AG10803 (cell line): ENCODE results near the gene SORD.
"Not testable (repeated sequence)": the region's sequence is repeated elsewhere in the genome, so short reads cannot be mapped to it uniquely, and the experiment has no call there.

ENCODE experiments used
- DNase-seq: peaks from one replicate; pipeline ENCODE4 v3.0.0; 2010; ENCODE audit warnings: low read depth
- H3K4me3 ChIP-seq: 2 replicates; pipeline ENCODE4 v1.5.1; 2011; ENCODE audit warnings: mild to moderate bottlenecking, low read length, control low read depth
- CTCF ChIP-seq: conservative IDR thresholded peaks from 2 replicates; pipeline ENCODE4 v1.5.1; 2011; ENCODE audit warnings: mild to moderate bottlenecking, low read length, control low read depth, inconsistent platforms

Gene SORD

DNA sequence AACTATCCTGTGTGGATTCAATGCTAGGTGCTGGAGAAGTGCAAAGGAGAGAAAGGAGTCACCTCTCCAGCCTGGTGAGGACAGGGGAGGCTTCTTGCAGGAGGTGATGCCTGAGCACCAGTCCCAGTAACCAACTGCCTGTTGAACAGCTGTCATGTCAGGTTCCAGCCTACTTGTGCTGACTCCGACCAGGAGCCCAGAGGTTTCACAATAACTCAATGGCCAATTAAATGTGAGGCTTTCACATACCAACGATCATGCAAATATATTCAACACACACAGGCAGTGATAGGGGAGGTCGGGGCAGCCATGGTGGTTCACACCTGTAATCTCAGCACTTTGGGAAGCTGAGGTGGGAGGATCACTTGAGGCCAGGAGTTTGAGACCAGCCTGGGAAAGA is 7.7 kb downstream of the SORD start:
- no peak for DNase-seq
- no peak for TF ChIP-seq CTCF
- no peak overlapping the region for H3K4me3 ChIP-seq

- not testable (repeated sequence) for DNase-seq, H3K4me3 ChIP-seq
These were observed 8.6 kb downstream of the SORD start for GRCh38 chr15:45031522-45032028.

DNA sequence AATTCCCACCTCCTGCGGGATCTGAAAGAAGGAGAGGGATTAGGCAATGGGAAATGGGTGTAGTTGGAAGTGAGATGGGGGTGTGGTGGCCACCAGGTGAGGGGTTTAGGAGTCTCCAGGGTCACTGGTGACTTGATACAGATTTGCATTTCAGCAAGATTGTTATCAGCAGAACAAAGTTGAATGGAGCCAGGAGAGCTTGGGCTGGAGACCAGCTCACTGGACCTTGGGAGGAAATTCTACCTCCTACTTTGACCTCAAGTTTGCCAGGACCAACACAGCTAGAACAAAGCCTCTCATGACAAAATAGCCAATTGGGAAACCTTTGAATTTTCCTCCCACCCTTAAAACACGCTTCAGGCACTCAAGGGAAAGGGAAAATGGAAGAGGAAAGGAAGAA is 9.5 kb downstream of the SORD start:
- DNase-seq, H3K4me3 ChIP-seq: not testable (repeated sequence)

GRCh38 chr15:45034087-45034486 is 11.1 kb downstream of the SORD start:
- not testable (repeated sequence) for DNase-seq, H3K4me3 ChIP-seq

GRCh38 chr15:45034600-45035375 is 11.8 kb downstream of the SORD start:
- H3K4me3 ChIP-seq, DNase-seq: not testable (repeated sequence)

DNA sequence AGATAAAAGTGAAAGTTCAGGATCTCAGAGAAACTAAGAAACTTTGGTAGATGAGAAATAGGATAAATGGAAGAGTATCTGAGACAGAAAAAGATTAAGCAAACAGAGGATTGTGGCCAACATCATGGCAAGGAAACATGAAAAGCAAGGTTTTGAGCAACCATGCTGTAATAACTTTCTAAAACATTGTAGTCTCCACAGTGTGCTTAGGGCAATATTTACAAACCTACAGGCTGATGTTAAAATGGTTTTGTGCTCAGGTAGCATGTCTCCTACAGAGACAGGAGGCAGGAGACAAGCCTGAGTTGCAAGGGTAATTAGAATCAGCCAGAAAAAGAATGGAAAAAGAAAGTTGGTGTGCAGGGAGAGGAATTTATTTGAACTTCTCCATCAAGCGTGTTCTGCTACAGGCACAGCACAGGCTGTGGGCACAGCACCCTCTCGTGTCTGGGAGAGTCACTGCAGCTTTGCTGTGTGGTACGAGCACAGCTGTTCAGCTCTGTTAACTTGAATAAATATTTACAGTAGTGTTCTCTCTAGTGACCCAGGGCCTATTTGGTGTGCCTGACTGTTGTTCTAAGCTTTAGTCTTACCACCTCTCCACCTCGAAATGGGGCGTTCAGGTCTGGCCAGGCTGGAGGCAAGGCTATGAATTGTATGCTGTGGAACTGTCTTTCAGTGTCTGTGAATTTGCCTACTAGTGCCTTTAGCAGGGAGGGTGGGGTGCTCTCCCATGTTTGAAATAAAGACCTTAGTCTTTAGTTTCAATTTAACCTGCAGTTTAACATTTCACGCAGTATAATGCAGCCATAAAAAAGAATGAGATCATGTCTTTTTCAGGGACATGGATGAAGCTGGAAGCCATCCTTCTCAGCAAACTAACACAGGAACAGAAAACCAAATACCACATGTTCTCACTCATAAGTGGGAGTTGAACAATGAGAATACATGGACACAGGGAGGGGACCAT is 14.1 kb downstream of the SORD start:
- H3K4me3 ChIP-seq, result not testable (repeated sequence)
- DNase-seq, result peak; percentile 61
- TF ChIP-seq CTCF, result peak; percentile 95

GRCh38 chr15:45037936-45038335 is 14.9 kb downstream of the SORD start:
- H3K4me3 ChIP-seq, result no peak overlapping the region
- DNase-seq, result no peak
- TF ChIP-seq CTCF, result no peak

- H3K4me3 ChIP-seq, DNase-seq: not testable (repeated sequence)
These were observed 17.4 kb downstream of the SORD start for GRCh38 chr15:45040396-45040795.

DNA sequence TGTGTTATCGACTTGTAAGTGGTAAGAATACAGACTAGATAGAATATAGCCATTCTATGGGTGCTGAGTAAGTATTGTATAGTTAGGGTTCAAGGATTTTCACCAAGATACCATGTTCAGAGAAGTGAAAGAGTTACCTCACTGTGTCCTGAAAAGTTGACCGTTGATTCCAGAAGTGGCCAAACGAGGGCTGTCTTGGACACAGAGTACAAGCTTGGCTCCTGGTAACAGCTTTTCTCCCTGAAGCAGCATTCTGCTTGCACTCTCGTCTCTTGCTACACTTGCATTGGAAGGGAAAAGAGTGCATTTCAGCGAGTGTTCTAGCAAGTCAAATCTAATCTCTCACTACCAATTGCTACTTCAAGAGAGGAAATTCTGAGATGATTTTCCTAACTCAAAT is 18.5 kb downstream of the SORD start:
- not testable (repeated sequence) for H3K4me3 ChIP-seq, DNase-seq

GRCh38 chr15:45042859-45043258 is 19.9 kb downstream of the SORD start:
- H3K4me3 ChIP-seq, result not testable (repeated sequence)

DNA sequence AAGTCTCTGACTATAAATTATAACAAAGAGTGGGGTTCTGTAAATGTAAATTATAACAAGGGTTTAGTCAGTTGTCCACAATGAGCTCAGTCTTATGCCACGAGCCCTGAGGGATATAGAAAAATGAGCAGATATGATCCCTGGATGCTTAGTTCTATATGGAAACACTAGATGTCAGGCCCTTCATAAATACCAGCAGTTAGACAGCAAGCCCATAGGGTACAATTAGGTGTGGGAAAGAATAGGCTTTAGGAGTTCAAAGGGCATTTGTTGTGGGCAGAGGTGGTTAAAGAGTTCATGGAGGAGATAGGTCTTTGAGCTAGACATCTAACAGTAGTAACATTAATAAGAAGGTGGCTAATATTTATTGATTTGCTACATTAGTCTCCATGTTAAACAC is 21.3 kb downstream of the SORD start:
- DNase-seq, H3K4me3 ChIP-seq: not testable (repeated sequence)

More at GRCh38 chr15:45042859-45043258, 19.9 kb downstream of the SORD start:
- not testable (repeated sequence) for DNase-seq

- H3K4me3 ChIP-seq, DNase-seq: not testable (repeated sequence)
These were observed 25.4 kb downstream of the SORD start for GRCh38 chr15:45048449-45048793.
